Endothelial cell of umbilical vein (primary cell): ENCODE measurements around the gene TATDN3. TPM values are rescaled to one million over a fixed set of nuclear protein-coding genes. Genes with fewer than 3 reads are reported as not detected.

Source experiments
- BruUV-seq: library from RNA; stranded (reverse); fragments of 400-500 nt; replicated peaks from 2 replicates; lab custom pipeline; 2021; lab: Mats Ljungman, UMichigan
- CTCF ChIA-PET: fragments of 300-600, 350-600 bp; sonication (Branson Sonifier 250); formaldehyde crosslinking; loops from one replicate; lab custom pipeline; 2021; ENCODE audit warnings: antibody characterized with exemption, inconsistent platforms; lab: Charles Lee
- POLR2A ChIA-PET: fragments of 300-600, 350-600 bp; sonication (Branson Sonifier 250); formaldehyde crosslinking; loops from one replicate; lab custom pipeline; 2021; ENCODE audit warnings: antibody characterized with exemption, inconsistent platforms; lab: Charles Lee
- DNase-seq: peaks from one replicate; pipeline ENCODE4 v3.0.0-alpha.2; 2011; ENCODE audit warnings: low read depth, low spot score
- FAIRE-seq: peaks from 2 replicates; lab custom pipeline; 2011; peaks lifted over from hg19 to GRCh38; lab: Jason Lieb, UNC
- H2AFZ ChIP-seq: 2 replicates; pipeline ENCODE4 v1.6.0; 2012; ENCODE audit warnings: low read depth, low read length, control low read depth, inconsistent platforms
- H3K27ac ChIP-seq: 2 replicates; pipeline ENCODE4 v1.5.1; 2011; ENCODE audit warnings: low read depth, mild to moderate bottlenecking, control low read depth, low read length, moderate library complexity; ENCODE audit not compliant: insufficient read depth
- H3K27me3 ChIP-seq, 2 experiments: 2 replicates each; pipeline versions ENCODE4 v1.6.0 to v1.6.1; 2011; ENCODE audit warnings: low read length in 2 of 2, mixed read lengths in 1 of 2; ENCODE audit not compliant: control insufficient read depth in 2 of 2, insufficient read depth in 2 of 2
- H3K36me3 ChIP-seq, 2 experiments: 2 replicates in 1 of 2; 3 replicates in 1 of 2; pipeline ENCODE4 v1.5.1; 2011; ENCODE audit warnings: low read length in 2 of 2, mild to moderate bottlenecking in 1 of 2, moderate library complexity in 1 of 2; ENCODE audit not compliant: control insufficient read depth in 2 of 2, insufficient read depth in 2 of 2; ENCODE audit errors: extremely low read depth in 1 of 2
- H3K4me1 ChIP-seq: 3 replicates; pipeline ENCODE4 v1.5.1; 2011; ENCODE audit warnings: mild to moderate bottlenecking, low read length; ENCODE audit not compliant: control insufficient read depth, insufficient read depth; ENCODE audit errors: extremely low read depth
- H3K4me2 ChIP-seq: 2 replicates; pipeline ENCODE4 v1.6.1; 2011; ENCODE audit warnings: low read length, control low read depth, mixed read lengths; ENCODE audit not compliant: insufficient read depth
- H3K4me3 ChIP-seq, 3 experiments: fragments of 200-600 bp in 1 of 3; sonication (generic), shearing (Covaris generic) in 1 of 3; replicated peaks in 1 of 3; 2 replicates each; pipeline ENCODE4 v1.5.1; 2011 to 2016; ENCODE audit warnings: control low read depth in 3 of 3, low read length in 3 of 3, mild to moderate bottlenecking in 2 of 3, inconsistent platforms in 1 of 3, low read depth in 1 of 3, moderate library complexity in 1 of 3; ENCODE audit not compliant: insufficient read depth in 1 of 3
- H3K79me2 ChIP-seq: 2 replicates; pipeline ENCODE4 v1.6.0; 2012; ENCODE audit warnings: low read length, inconsistent platforms; ENCODE audit not compliant: control insufficient read depth, insufficient read depth
- H3K9ac ChIP-seq: replicated peaks from 2 replicates; pipeline ENCODE3; 2011; ENCODE audit warnings: low read length, control low read depth; ENCODE audit not compliant: insufficient read depth; ENCODE audit errors: extremely low read depth
- H3K9me1 ChIP-seq: replicated peaks from 3 replicates; pipeline ENCODE4 v1.6.0; 2011; ENCODE audit warnings: mild to moderate bottlenecking, low read length; ENCODE audit not compliant: control insufficient read depth, insufficient read depth; ENCODE audit errors: extremely low read depth
- H3K9me3 ChIP-seq: replicated peaks from 2 replicates; pipeline ENCODE4 v1.5.1; 2012; ENCODE audit warnings: low read length, inconsistent platforms; ENCODE audit not compliant: control insufficient read depth, insufficient read depth
- H4K20me1 ChIP-seq: replicated peaks from 2 replicates; pipeline ENCODE3; 2011; ENCODE audit warnings: mild to moderate bottlenecking, low read length; ENCODE audit not compliant: control insufficient read depth, insufficient read depth; ENCODE audit errors: extremely low read depth
- EZH2 ChIP-seq: IDR thresholded peaks from 2 replicates; pipeline ENCODE4 v1.6.1; 2012; ENCODE audit warnings: borderline replicate concordance, low read depth, mild to moderate bottlenecking, moderate library complexity, low read length, inconsistent platforms; ENCODE audit not compliant: severe bottlenecking
- FOS ChIP-seq: IDR thresholded peaks from 2 replicates; pipeline ENCODE4 v1.6.1; 2011; ENCODE audit warnings: mild to moderate bottlenecking, low read length, moderate library complexity, borderline replicate concordance; ENCODE audit not compliant: insufficient read depth
- GATA2 ChIP-seq: IDR thresholded peaks from 2 replicates; pipeline ENCODE4 v1.7.0; 2011; ENCODE audit warnings: low read depth, mild to moderate bottlenecking, moderate library complexity, mixed read lengths, low read length; ENCODE audit not compliant: insufficient read length, insufficient read depth
- JUN ChIP-seq: IDR thresholded peaks from 2 replicates; pipeline ENCODE4 v1.6.1; 2011; ENCODE audit warnings: borderline replicate concordance, low read depth; ENCODE audit not compliant: insufficient read length, insufficient read depth
- MYC ChIP-seq: IDR thresholded peaks from one replicate; pipeline ENCODE4 v1.6.1; 2011; ENCODE audit warnings: mild to moderate bottlenecking, low read depth, low read length
- POLR2A ChIP-seq: IDR thresholded peaks from 2 replicates; pipeline ENCODE4 v1.6.1; 2012; ENCODE audit warnings: low read depth, mild to moderate bottlenecking, control low read depth, low read length
- POLR2AphosphoS5 ChIP-seq: IDR thresholded peaks from 2 replicates; pipeline ENCODE4 v1.6.1; 2012; ENCODE audit warnings: low read depth, mild to moderate bottlenecking, control low read depth, low read length, moderate library complexity; ENCODE audit not compliant: insufficient read depth
- dilution Hi-C: fragments of 300-500 bp; cut with MboI; formaldehyde crosslinking; loops from one replicate; pipeline ENCODE4 v1.15.0; 2019; ENCODE audit warnings: low sequenced_read_pairs; ENCODE audit not compliant: extremely low pct_ligation_motif_present
- intact Hi-C: fragments of 100-400 bp; cut with micrococcal nuclease; formaldehyde crosslinking; loops from one replicate; pipeline ENCODE4 v1.10.0; 2022
- polyA plus RNA-seq, 4 experiments: library from polyadenylated mRNA; depleted of rRNA in 3 of 4; stranded (reverse) in 3 of 4; unstranded in 1 of 4; fragments of >200 nt; gene quantifications; 2 replicates each; pipeline versions ENCODE4 v1.2.1 to v1.2.3, GENCODE V29; 2011 to 2012; ENCODE audit warnings: missing spikeins in 1 of 4
- total RNA-seq: library from RNA; stranded (reverse); gene quantifications from 2 replicates; pipeline ENCODE4 v1.2.3, GENCODE V29; 2021
- TF ChIP-seq, protein P1 (sequence below): IDR thresholded peaks from 2 replicates; pipeline ENCODE4 v1.6.1; 2011; ENCODE audit not compliant: insufficient read depth, insufficient read length

TATDN3 gene
- total and polyA plus RNA-seq, 2 donors (not counting 3 experiments of a cell fraction or from before 2014, with no cell fraction given) = 4.3 to 8.0 TPM

DNA sequence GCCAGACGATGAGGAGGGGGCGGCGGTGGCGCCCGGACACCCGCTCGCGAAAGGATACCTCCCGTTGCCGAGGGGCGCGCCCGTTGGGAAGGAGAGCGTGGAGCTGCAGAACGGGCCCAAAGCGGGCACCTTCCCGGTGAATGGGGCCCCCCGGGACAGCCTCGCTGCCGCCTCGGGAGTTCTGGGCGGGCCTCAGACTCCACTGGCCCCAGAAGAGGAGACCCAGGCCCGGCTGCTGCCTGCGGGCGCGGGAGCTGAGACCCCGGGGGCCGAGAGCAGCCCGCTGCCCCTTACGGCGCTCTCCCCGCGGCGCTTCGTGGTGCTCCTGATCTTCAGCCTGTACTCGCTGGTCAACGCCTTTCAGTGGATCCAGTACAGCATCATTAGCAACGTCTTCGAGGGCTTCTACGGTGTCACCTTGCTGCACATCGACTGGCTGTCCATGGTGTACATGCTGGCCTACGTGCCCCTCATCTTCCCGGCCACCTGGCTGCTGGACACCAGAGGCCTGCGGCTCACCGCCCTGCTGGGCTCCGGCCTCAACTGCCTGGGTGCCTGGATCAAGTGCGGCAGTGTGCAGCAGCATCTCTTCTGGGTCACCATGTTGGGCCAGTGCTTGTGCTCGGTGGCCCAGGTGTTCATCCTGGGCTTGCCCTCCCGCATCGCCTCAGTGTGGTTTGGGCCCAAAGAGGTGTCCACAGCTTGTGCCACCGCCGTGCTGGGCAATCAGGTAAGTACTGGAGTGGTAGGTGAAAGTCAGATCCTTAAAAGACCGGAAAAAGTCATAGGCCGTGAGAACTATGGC, 67.0 kb downstream of the TATDN3 start:
- no peaks in the 10 kb centered on the region for H3K9me3 ChIP-seq
- peaks cover 19% of the 10 kb centered on the region for H3K4me1 ChIP-seq
- H4K20me1 ChIP-seq = no peaks in the 10 kb centered on the region
- dilution Hi-C loops (no loop called here), intact Hi-C loops (loop anchor here (1.0 to 5.0 kb wide), 3 partner anchors 36 to 109 kb away; partner anchors contain the start of genes NSL1 and TATDN3)
- H3K27ac ChIP-seq = peak overlapping the region; percentile 24
- H3K9me1 ChIP-seq = no peaks in the 10 kb centered on the region
- H3K4me2 ChIP-seq = peak overlapping the region; percentile 82
- peak; percentile 40 for DNase-seq
- peaks cover 43% of the 10 kb centered on the region for H3K79me2 ChIP-seq
- H2AFZ ChIP-seq = peak overlapping the region; percentile 15
- peak; percentile 54 for FAIRE-seq
- ChIA-PET CTCF (interaction anchor here (0.9 to 2.2 kb wide), 8 partner anchors 16 to 193 kb away, joined by 3 to 11 read pairs (median 6); no protein-coding TSS in a partner anchor), POLR2A (interaction anchor here (0.6 to 1.4 kb wide), 3 partner anchors 44 to 250 kb away, joined by 4 read pairs; partner anchors contain the start of gene ATF3)
- BruUV-seq = TSS peak; percentile 17
- peak overlapping the region; percentile 4 to 88 (median 51) for H3K4me3 ChIP-seq
- H3K9ac ChIP-seq = peak overlapping the region; percentile 76
- H3K27me3 ChIP-seq = no peaks in the 10 kb centered on the region
- TF ChIP-seq, protein P1, sequence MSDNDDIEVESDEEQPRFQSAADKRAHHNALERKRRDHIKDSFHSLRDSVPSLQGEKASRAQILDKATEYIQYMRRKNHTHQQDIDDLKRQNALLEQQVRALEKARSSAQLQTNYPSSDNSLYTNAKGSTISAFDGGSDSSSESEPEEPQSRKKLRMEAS = no peak
- TF ChIP-seq GATA2 = no peak
- TF ChIP-seq EZH2 = no peak
- no peak for TF ChIP-seq MYC
- TF ChIP-seq FOS = no peak
- TF ChIP-seq POLR2A = no peak
- no peak for TF ChIP-seq POLR2AphosphoS5
- TF ChIP-seq JUN = no peak
- no peaks in the 10 kb centered on the region for H3K36me3 ChIP-seq
